ENCODE results near the gene MORC1. TPM values are rescaled to one million over a fixed set of nuclear protein-coding genes. Genes with fewer than 3 reads are reported as not detected.

Gene MORC1
- total RNA-seq, 2 experiments from 2014 or later: not detected

DNA sequence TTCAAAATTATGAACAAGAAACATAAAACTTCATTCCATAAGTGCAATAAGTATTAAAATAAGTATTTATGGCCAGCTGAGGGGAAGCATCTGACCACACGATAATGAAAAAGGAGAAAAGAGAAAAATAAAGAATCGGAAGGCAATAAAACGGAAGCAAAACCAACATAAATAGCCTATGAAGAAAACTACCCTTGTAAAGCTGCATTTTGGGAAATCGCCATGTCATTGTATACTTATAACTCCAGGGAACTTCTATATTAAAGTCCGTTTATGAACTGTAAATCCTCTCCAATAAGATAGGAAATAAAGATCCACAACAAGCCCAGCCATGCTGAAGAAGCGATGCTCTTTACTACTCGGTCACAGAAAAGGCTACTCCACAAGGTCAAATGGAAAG, 47.7 kb downstream of the MORC1 start:
- Histone ChIP-seq H3K4me1 (ENCODE audit: insufficient read depth, low read length, poor library complexity, severe bottlenecking) (peaks cover 2% of the 10 kb centered on the region), H3K27ac (ENCODE audit: low read depth, low read length, poor library complexity, severe bottlenecking) (no peak overlapping the region), H4K20me1 (ENCODE audit: insufficient read depth, low read length) (no peaks in the 10 kb centered on the region), H3K4me2 (ENCODE audit: low read length) (no peak overlapping the region), H3K9me2 (ENCODE audit: insufficient read depth, low read length) (no peaks in the 10 kb centered on the region), H2AFZ (ENCODE audit: low read length) (no peak overlapping the region), H3K9me3 (ENCODE audit: low read length) (no peaks in the 10 kb centered on the region), H3K4me3 (ENCODE audit: low read depth, low read length, poor library complexity, severe bottlenecking) (no peak overlapping the region), H3K36me3 (ENCODE audit: insufficient read depth, low read length) (no peaks in the 10 kb centered on the region), H3K79me2 (ENCODE audit: insufficient read depth, low read depth, low read length) (no peaks in the 10 kb centered on the region)
- POLR2A ChIA-PET: interaction anchor here (0.7 kb wide), 1 partner anchor 1033 kb away, joined by 3 read pairs; no protein-coding TSS in a partner anchor
- no TSS peak for BruUV-seq (replicated peaks)
- DNase-seq (ENCODE audit: low spot score): no peak
- intact Hi-C loops (cut with micrococcal nuclease; ENCODE audit: unreplicated experiment): no loop called here
- TF ChIP-seq, protein P1, sequence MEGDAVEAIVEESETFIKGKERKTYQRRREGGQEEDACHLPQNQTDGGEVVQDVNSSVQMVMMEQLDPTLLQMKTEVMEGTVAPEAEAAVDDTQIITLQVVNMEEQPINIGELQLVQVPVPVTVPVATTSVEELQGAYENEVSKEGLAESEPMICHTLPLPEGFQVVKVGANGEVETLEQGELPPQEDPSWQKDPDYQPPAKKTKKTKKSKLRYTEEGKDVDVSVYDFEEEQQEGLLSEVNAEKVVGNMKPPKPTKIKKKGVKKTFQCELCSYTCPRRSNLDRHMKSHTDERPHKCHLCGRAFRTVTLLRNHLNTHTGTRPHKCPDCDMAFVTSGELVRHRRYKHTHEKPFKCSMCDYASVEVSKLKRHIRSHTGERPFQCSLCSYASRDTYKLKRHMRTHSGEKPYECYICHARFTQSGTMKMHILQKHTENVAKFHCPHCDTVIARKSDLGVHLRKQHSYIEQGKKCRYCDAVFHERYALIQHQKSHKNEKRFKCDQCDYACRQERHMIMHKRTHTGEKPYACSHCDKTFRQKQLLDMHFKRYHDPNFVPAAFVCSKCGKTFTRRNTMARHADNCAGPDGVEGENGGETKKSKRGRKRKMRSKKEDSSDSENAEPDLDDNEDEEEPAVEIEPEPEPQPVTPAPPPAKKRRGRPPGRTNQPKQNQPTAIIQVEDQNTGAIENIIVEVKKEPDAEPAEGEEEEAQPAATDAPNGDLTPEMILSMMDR (conservative IDR thresholded peaks at IDR 0.05; ENCODE audit: low read length): no peak
- TF ChIP-seq EZH2phosphoT487 (IDR thresholded peaks at IDR 0.05; ENCODE audit: borderline replicate concordance, low read depth, low read length): no peak
- CTCF ChIA-PET (ENCODE audit: unreplicated experiment): interaction anchor here (1.1 kb wide), 1 partner anchor 13 kb away, joined by 3 read pairs; no protein-coding TSS in a partner anchor

DNA sequence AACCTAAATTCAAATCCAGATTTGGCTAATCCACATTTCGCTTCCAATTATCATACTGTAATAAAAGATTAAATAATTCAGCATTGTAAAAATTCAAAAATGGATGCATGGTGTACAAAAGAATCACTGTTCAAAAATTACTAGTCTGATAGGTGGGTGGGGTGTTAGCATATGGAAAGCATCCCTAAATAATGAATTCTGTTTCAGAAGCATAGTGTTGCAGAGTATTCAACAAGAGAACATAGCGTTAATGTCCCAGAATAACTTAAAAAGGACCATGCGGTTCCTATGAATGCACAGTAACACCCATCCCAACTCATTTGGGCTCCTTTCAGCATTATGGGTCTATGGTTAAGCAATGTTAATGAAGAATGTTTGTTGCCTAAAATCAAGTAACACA, 51.1 kb downstream of the MORC1 start:
- TF ChIP-seq, protein P1 (conservative IDR thresholded peaks at IDR 0.05; ENCODE audit: low read length): no peak
- TF ChIP-seq EZH2phosphoT487 (IDR thresholded peaks at IDR 0.05; ENCODE audit: borderline replicate concordance, low read depth, low read length): no peak
- no TSS peak for BruUV-seq (replicated peaks)
- no peaks in the 10 kb centered on the region for H3K9me3 ChIP-seq (ENCODE audit: low read length)
- POLR2A ChIA-PET: no interaction called here
- CTCF ChIA-PET (ENCODE audit: unreplicated experiment): no interaction called here
- no peak overlapping the region for H3K4me3 ChIP-seq (ENCODE audit: low read depth, low read length, poor library complexity, severe bottlenecking)
- no peak overlapping the region for H3K27ac ChIP-seq (ENCODE audit: low read depth, low read length, poor library complexity, severe bottlenecking)
- no peak overlapping the region for H3K4me2 ChIP-seq (ENCODE audit: low read length)
- no peaks in the 10 kb centered on the region for H4K20me1 ChIP-seq (ENCODE audit: insufficient read depth, low read length)
- no peaks in the 10 kb centered on the region for H3K36me3 ChIP-seq (ENCODE audit: insufficient read depth, low read length)
- no peak for DNase-seq (ENCODE audit: low spot score)
- H3K9me2 ChIP-seq (ENCODE audit: insufficient read depth, low read length): no peaks in the 10 kb centered on the region
- intact Hi-C loops (cut with micrococcal nuclease; ENCODE audit: unreplicated experiment): loop anchor here (5.0 kb wide), 1 partner anchor 35 kb away; no protein-coding TSS in a partner anchor
- no peak overlapping the region for H2AFZ ChIP-seq (ENCODE audit: low read length)
- no peaks in the 10 kb centered on the region for H3K79me2 ChIP-seq (ENCODE audit: insufficient read depth, low read depth, low read length)
- peaks cover 2% of the 10 kb centered on the region for H3K4me1 ChIP-seq (ENCODE audit: insufficient read depth, low read length, poor library complexity, severe bottlenecking)

DNA sequence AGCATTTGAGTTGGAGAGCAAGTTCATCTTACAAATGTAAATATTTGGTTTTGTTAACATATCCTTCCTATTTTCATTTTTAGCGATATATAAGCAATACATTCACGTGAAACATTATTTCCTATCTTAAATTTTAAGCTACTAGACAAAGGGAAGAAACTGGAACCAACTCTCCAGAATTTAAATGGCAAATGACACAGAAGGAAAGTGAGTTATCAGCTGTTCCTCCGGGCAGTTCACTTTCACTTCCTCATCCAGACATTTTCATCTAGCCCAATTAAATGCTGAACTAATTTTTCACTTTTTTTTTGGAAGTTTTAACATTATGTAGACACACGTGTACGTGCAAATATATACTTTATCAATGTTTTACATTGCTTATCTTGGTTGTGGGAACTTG, 58.7 kb downstream of the MORC1 start:
- ChIA-PET POLR2A (interaction anchor here (0.7 to 1.1 kb wide), 2 partner anchors 9 to 14 kb away, joined by 4 read pairs; no protein-coding TSS in a partner anchor), CTCF (ENCODE audit: unreplicated experiment) (no interaction called here)
- Histone ChIP-seq H3K9me2 (ENCODE audit: insufficient read depth, low read length) (no peaks in the 10 kb centered on the region), H3K27ac (ENCODE audit: low read depth, low read length, poor library complexity, severe bottlenecking) (no peak overlapping the region), H3K9me3 (ENCODE audit: low read length) (no peaks in the 10 kb centered on the region), H3K4me3 (ENCODE audit: low read depth, low read length, poor library complexity, severe bottlenecking) (no peak overlapping the region), H3K4me1 (ENCODE audit: insufficient read depth, low read length, poor library complexity, severe bottlenecking) (peaks cover 18% of the 10 kb centered on the region), H2AFZ (ENCODE audit: low read length) (no peak overlapping the region), H3K4me2 (ENCODE audit: low read length) (peak overlapping the region; percentile 38), H4K20me1 (ENCODE audit: insufficient read depth, low read length) (no peaks in the 10 kb centered on the region), H3K79me2 (ENCODE audit: insufficient read depth, low read depth, low read length) (no peaks in the 10 kb centered on the region), H3K36me3 (ENCODE audit: insufficient read depth, low read length) (no peaks in the 10 kb centered on the region)
- no TSS peak for BruUV-seq (replicated peaks)
- intact Hi-C loops (cut with micrococcal nuclease; ENCODE audit: unreplicated experiment): no loop called here
- peak; percentile 20 for DNase-seq (ENCODE audit: low spot score)
- TF ChIP-seq, protein P1 (conservative IDR thresholded peaks at IDR 0.05; ENCODE audit: low read length): no peak
- no peak for TF ChIP-seq EZH2phosphoT487 (IDR thresholded peaks at IDR 0.05; ENCODE audit: borderline replicate concordance, low read depth, low read length)
